HAP-1 (cell line): ENCODE results near the gene KCNQ2.
A peak's percentile ranks its signal among the peaks of the same experiment; 100 is the strongest.

Experiments
- DNase-seq, 2 experiments: peaks; one replicate each; pipeline ENCODE4 v3.0.0-alpha.2; 2016 to 2020; ENCODE audit warnings: low spot score in 2 of 2
- H3K27me3 ChIP-seq: fragments of 250-450 bp; sonication (Bioruptor Pico); 2 replicates; pipeline ENCODE4 v1.5.1; 2020; ENCODE audit warnings: low read depth, mild to moderate bottlenecking, moderate library complexity
- H3K36me3 ChIP-seq: fragments of 250-450 bp; sonication (Bioruptor Pico); replicated peaks from 2 replicates; pipeline ENCODE4 v1.5.1; 2020; ENCODE audit warnings: mild to moderate bottlenecking
- H3K4me1 ChIP-seq: fragments of 250-450 bp; sonication (Bioruptor Pico); 2 replicates; pipeline ENCODE4 v1.5.1; 2020; ENCODE audit warnings: mild to moderate bottlenecking
- H3K4me3 ChIP-seq: fragments of 250-450 bp; sonication (Bioruptor Pico); 2 replicates; pipeline ENCODE4 v1.5.1; 2020; ENCODE audit warnings: mild to moderate bottlenecking, moderate library complexity
- H3K9me3 ChIP-seq: fragments of 250-450 bp; sonication (Bioruptor Pico); 2 replicates; pipeline ENCODE4 v1.5.1; 2020; ENCODE audit warnings: mild to moderate bottlenecking, moderate library complexity
- in situ Hi-C: fragments of 300-500 bp; cut with MboI; formaldehyde crosslinking; loops from 3 replicates; pipeline ENCODE4 v1.14.3; 2020; ENCODE audit warnings: low sequenced_read_pairs, inconsistent platforms, mixed read lengths

KCNQ2 gene

GRCh38 chr20:63377951-63378381 lies 94.5 kb downstream of the KCNQ2 start:
- Histone ChIP-seq H3K27me3 (peaks cover 39% of the 10 kb centered on the region), H3K36me3 (no peaks in the 10 kb centered on the region), H3K9me3 (no peaks in the 10 kb centered on the region), H3K4me1 (no peaks in the 10 kb centered on the region), H3K4me3 (no peak overlapping the region)
- in situ Hi-C loops: no loop called here
- no peak for DNase-seq

- no peak overlapping the region for H3K4me3 ChIP-seq
- peak in 1 of 2 experiments; percentile 28 for DNase-seq
- in situ Hi-C loops: no loop called here
- no peaks in the 10 kb centered on the region for H3K36me3 ChIP-seq
- no peaks in the 10 kb centered on the region for H3K4me1 ChIP-seq
- no peaks in the 10 kb centered on the region for H3K9me3 ChIP-seq
- peaks cover 41% of the 10 kb centered on the region for H3K27me3 ChIP-seq
Observed at GRCh38 chr20:63377256-63377941, 95.1 kb downstream of the KCNQ2 start.

DNA sequence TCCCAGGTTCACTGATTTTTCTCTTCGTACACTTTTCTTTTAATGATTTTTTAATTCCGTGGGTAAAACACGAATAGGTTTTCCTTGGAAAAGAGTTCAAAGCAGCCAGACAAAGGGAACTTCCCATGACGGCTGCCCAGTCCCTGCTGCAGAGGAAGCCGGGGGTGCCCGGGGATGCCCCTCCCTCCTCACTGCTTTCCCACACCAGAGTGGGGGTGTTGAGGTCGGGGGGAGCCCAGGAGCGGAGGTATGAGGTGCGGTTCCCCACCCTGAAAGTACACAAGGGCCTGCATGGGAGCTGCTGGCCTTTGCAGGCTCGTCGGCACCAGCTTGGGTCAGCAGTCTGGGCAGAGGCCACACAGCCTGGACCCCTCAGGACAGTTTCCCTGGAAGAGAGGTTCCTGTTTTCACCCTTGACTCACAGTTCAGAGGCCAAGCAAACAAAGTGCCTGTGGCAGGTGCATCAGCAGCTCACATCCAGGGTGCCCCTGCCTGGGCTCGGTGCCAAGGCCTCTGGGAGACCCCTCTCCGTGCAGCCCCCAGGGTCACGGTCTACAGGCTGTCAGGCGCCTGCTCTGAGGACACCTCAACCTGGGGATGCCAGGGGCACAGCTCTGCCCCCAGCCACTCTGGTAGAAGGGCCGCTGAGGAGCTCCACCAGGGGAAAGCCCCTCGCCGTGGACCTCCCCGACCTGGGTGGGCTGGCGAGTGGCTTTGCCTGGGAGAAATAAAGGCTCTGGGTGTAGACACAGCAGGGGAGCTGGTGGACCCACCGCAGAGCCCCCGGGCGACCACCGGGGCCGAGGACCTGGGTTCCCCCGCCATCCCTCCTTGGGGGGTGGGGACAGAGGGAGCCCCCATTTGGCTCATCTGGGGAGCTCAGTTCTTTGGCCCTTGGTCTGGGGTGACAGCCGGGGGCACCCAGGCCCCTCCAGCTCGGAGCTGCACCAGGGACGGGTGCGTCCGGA lies 95.9 kb downstream of the KCNQ2 start:
- peaks cover 41% of the 10 kb centered on the region for H3K27me3 ChIP-seq
- no peaks in the 10 kb centered on the region for H3K36me3 ChIP-seq
- in situ Hi-C loops: no loop called here

DNA sequence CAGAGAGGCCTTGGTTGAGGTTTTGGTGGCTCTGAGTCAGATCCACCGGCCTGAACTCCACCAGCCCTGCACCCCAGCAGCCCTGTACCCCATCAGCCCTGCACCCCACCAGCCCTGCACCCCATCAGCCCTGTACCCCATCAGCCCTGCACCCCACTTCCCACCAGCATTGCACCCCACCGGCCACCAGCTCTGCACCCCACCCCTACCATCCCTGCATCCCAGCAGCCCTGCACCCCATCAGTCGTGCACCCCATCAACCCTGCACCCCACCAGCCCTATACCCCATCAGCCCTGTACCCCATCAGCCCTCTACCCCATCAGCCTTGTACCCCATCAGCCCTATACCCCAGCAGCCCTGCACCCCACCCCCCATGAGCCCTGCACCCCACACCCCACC lies 97.0 kb downstream of the KCNQ2 start:
- Histone ChIP-seq H3K9me3 (no peaks in the 10 kb centered on the region), H3K4me3 (no peak overlapping the region), H3K36me3 (no peaks in the 10 kb centered on the region), H3K4me1 (no peaks in the 10 kb centered on the region), H3K27me3 (peaks cover 43% of the 10 kb centered on the region)
- DNase-seq: no peak
- in situ Hi-C loops: no loop called here

More for the DNA sequence above, 95.9 kb downstream of the KCNQ2 start:
- Histone ChIP-seq H3K4me1 (no peaks in the 10 kb centered on the region), H3K4me3 (no peak overlapping the region), H3K9me3 (no peaks in the 10 kb centered on the region)
- DNase-seq: no peak

DNA sequence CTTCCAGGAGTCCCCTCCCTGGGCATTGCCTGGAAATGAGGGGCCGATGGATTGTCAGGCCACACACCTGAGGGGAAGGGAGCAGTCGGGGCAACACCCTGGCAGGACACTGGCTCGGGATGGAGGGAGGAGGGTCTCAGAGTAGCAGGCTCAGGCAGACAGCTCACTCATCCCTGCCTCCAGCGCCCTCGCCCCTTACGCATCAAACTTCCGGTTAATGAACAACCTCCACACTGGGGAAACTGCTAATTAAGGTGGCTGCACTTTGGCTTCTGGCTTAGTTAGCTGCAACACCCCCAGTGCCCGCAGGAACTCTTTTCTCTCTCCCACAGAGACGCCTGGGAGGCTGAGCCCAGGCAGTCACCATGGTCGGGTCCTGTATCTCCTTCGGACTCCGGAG lies 98.0 kb downstream of the KCNQ2 start:
- Histone ChIP-seq H3K4me3 (no peak overlapping the region), H3K9me3 (no peaks in the 10 kb centered on the region), H3K36me3 (no peaks in the 10 kb centered on the region), H3K27me3 (peaks cover 43% of the 10 kb centered on the region), H3K4me1 (no peaks in the 10 kb centered on the region)
- DNase-seq: no peak
- in situ Hi-C loops: no loop called here

DNA sequence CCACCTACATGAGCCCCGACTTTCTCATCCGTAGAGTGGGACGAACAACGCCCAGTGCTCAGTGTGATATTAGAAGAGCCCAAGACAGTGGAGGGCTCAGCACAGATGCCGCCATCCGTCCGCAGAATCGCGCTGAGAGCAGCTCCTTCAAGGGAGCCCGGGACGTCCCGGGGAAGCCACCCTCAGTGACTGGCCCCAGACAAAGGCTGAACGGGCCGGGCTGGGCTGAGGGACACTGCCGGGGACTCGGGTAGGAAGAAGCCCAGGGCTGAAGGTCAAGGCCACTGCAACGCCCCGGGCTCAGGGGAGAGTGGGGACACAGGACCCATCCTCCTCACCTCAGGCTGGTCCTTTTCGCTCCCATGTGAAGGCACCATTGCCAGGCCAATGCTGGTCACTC lies 98.5 kb downstream of the KCNQ2 start:
- Histone ChIP-seq H3K27me3 (peaks cover 43% of the 10 kb centered on the region), H3K4me3 (no peak overlapping the region), H3K4me1 (no peaks in the 10 kb centered on the region), H3K9me3 (no peaks in the 10 kb centered on the region), H3K36me3 (no peaks in the 10 kb centered on the region)
- in situ Hi-C loops: no loop called here
- DNase-seq: no peak

- no peak overlapping the region for H3K4me3 ChIP-seq
- in situ Hi-C loops: no loop called here
- H3K27me3 ChIP-seq: peaks cover 42% of the 10 kb centered on the region
- no peaks in the 10 kb centered on the region for H3K4me1 ChIP-seq
- DNase-seq: no peak
- no peaks in the 10 kb centered on the region for H3K9me3 ChIP-seq
- no peaks in the 10 kb centered on the region for H3K36me3 ChIP-seq
Observed at GRCh38 chr20:63372971-63373885, 99.2 kb downstream of the KCNQ2 start.

DNA sequence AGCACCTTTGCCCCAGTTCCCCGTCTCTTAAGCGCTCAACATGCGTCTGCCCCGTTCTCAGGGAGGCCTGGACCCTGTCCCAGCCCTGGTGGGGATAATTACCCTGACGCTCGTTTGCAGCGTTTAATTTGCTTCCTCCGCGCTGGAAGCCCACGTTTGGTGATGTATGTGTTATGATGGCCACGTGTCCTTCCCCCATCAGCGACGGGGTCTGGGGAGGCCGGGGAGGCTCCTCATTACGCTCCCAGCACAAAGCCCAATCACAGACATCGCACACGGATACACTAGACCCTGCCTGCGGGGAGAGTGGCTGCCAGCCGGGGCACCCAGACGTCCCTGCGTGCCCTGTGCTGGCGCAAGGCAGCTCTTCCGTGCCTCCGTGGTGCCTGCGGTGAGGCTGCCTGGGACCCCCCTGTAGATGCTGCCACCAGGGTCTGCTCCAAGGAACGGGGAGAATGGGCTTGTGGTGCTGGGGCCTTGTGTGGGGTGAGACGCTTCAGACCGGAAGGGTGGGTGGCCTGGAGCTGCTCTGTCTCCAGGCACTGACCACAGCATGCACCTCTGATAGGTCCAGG lies 101.1 kb downstream of the KCNQ2 start:
- H3K4me1 ChIP-seq: no peaks in the 10 kb centered on the region
- H3K36me3 ChIP-seq: no peaks in the 10 kb centered on the region
- no peak overlapping the region for H3K4me3 ChIP-seq
- H3K9me3 ChIP-seq: no peaks in the 10 kb centered on the region
- no peak for DNase-seq
- in situ Hi-C loops: no loop called here
- peaks cover 30% of the 10 kb centered on the region for H3K27me3 ChIP-seq

GRCh38 chr20:63370618-63371187 lies 101.8 kb downstream of the KCNQ2 start:
- Histone ChIP-seq H3K4me3 (no peak overlapping the region), H3K36me3 (no peaks in the 10 kb centered on the region), H3K4me1 (no peaks in the 10 kb centered on the region), H3K27me3 (peaks cover 28% of the 10 kb centered on the region), H3K9me3 (no peaks in the 10 kb centered on the region)
- in situ Hi-C loops: no loop called here
- no peak for DNase-seq

DNA sequence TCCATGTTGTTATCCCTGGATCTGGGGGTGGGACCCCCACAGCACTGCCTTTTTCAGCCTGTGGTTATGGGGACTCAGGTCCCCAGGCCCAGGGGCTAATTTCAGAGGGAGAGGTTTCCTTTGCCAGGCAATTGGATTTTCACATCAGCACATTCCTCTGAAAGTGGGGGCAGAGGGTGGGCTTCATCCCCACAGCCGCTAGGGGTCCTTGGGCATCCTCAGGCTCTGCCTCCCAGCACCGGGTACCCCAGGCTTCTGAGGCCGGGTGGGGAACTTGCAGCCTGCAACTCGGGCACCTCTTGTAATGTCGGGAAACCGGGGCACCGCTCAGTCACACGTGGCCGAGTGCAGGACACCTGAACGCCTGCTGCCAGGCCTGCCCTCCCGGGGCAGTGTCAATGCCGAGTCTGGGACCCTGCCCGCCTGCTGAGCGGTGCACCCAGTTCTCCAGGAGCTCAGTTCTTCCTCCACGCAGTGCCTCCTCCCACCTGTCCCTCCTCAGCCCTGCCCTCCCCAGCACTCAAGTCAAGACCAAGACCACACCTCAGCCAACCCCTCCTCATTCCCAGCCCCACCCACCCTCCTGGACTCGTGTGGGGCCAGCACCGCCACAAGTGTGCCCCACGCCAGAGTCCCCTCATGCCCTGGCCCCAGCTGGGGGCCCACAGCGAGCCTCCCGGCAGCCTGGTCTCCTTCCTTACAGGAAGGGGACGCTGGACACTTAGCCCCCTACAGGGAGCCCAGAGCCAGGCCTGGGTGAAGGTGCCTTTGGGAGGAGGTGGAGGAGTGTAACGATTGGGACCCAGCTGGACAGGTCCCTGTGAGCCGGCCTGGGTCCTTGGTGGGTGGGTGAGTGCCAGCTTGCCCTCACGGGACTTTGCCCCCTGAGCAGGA lies 102.5 kb downstream of the KCNQ2 start:
- Histone ChIP-seq H3K4me1 (no peaks in the 10 kb centered on the region), H3K27me3 (peaks cover 26% of the 10 kb centered on the region), H3K4me3 (no peak overlapping the region), H3K9me3 (no peaks in the 10 kb centered on the region), H3K36me3 (no peaks in the 10 kb centered on the region)
- DNase-seq: no peak
- in situ Hi-C loops: no loop called here

DNA sequence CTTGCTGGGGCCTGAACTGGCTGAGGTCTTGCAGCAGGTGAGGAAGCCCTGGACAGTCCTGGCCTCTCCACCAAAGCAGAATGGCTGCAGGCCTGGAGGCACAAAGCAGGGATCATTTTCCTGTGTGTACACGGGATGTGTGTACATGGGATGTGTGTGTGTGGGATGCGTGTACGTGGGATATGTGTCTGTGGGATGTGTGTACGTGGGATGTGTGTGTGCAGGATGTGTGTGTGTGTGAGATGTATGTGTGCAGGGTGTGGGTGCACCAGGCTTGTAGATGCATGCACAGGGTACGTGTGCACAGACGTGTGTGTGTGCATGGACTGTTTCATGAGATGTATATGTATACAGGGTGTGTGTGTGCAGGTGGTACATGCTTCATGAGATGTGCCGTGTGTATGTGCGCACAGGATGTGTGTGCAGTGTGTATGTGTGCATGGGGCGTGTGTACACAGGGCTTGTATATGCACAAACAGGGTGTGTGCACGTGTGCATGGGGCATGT lies 103.4 kb downstream of the KCNQ2 start:
- in situ Hi-C loops: no loop called here
- DNase-seq: no peak
- Histone ChIP-seq H3K4me3 (no peak overlapping the region), H3K27me3 (peaks cover 17% of the 10 kb centered on the region), H3K36me3 (no peaks in the 10 kb centered on the region), H3K9me3 (no peaks in the 10 kb centered on the region), H3K4me1 (no peaks in the 10 kb centered on the region)

DNA sequence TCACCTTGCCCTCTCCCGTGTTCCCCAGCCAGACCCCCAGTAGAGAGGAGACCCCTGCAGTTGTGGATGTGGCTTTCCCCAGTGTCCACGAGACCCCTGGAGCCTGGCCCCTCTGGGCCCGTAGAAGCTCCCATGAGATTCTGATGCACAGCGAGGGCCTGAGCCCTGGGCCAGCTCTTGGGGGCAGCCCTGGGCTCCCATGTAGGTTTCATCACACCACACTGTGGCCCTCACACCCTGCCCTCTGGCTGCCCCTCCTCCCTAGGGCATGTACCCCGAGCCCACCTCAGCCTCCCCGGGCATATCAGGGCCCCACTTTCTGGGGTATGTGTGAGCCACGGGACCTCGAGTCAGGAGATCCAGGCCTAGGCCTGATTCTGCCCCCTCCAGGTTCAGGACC lies 104.3 kb downstream of the KCNQ2 start:
- H3K9me3 ChIP-seq: no peaks in the 10 kb centered on the region
- no peaks in the 10 kb centered on the region for H3K4me1 ChIP-seq
- no peak overlapping the region for H3K4me3 ChIP-seq
- H3K27me3 ChIP-seq: peaks cover 8% of the 10 kb centered on the region
- in situ Hi-C loops: no loop called here
- no peaks in the 10 kb centered on the region for H3K36me3 ChIP-seq
- no peak for DNase-seq
